HCT116 (cell line): ENCODE data around the gene VRK3. TPM values are rescaled to one million over a fixed set of nuclear protein-coding genes. Genes with fewer than 3 reads are reported as not detected.

Experiments
- ATAC-seq: fragments of 200-7000 bp; cut with Tn5 transposase; 2 replicates; pipeline ENCODE4 v1.9.1; 2020; ENCODE audit warnings: mild to moderate bottlenecking, moderate library complexity
- BruUV-seq: library from RNA; stranded (reverse); fragments of 400-500 nt; replicated peaks from 2 replicates; lab custom pipeline; 2021; lab: Mats Ljungman, UMichigan
- CTCF ChIA-PET: fragments of 300-600 bp; sonication (Branson Sonifier 250); formaldehyde crosslinking; loops from one replicate; lab custom pipeline; 2021; ENCODE audit warnings: antibody characterized with exemption; lab: Charles Lee
- POLR2A ChIA-PET: fragments of 300-600, 350-600 bp; sonication (Branson Sonifier 250); formaldehyde crosslinking; loops from one replicate; lab custom pipeline; 2021; ENCODE audit warnings: antibody characterized with exemption; lab: Charles Lee
- RAD21 ChIA-PET, 2 experiments: fragments of 300-600 bp; sonication (Branson Sonifier 250); formaldehyde crosslinking; loops; one replicate each; lab custom pipeline; 2023; ENCODE audit warnings: low total read pairs in 2 of 2; ENCODE audit not compliant: uncharacterized antibody in 2 of 2, unreplicated experiment in 2 of 2, low non-redundant PET in 1 of 2; lab: Charles Lee
- DNase-seq: peaks from one replicate; pipeline ENCODE4 v3.0.0-alpha.2; 2010; ENCODE audit warnings: low read depth, low spot score
- H2AFZ ChIP-seq: fragments of 200-600 bp; shearing (Covaris generic), sonication (generic); 2 replicates; pipeline ENCODE4 v1.6.1; 2017; ENCODE audit warnings: low read depth, mixed run types, mixed read lengths, antibody characterized with exemption, low read length; ENCODE audit not compliant: poor library complexity, severe bottlenecking
- H3K27ac ChIP-seq: 2 replicates; pipeline ENCODE4 v1.5.1; 2012; ENCODE audit warnings: low read depth, low read length
- H3K27me3 ChIP-seq: fragments of 200-600 bp; sonication (generic); 2 replicates; pipeline ENCODE4 v1.6.1; 2016; ENCODE audit warnings: mixed run types, low read length, mixed read lengths; ENCODE audit not compliant: insufficient read depth
- H3K36me3 ChIP-seq, 2 experiments: fragments of 200-500 bp in 1 of 2; fragments of 200-600 bp in 1 of 2; sonication (Bioruptor generic) in 1 of 2; sonication (generic) in 1 of 2; 2 replicates each; pipeline versions ENCODE4 v1.5.1 to v1.6.1; 2014 to 2016; ENCODE audit warnings: low read length in 2 of 2, inconsistent platforms in 1 of 2, mixed read lengths in 1 of 2, mixed run types in 1 of 2; ENCODE audit not compliant: insufficient read depth in 2 of 2, control insufficient read depth in 1 of 2
- H3K4me1 ChIP-seq, 2 experiments: fragments of 200-600 bp in 1 of 2; sonication (generic) in 1 of 2; 2 replicates each; pipeline versions ENCODE4 v1.5.1 to v1.6.1; 2012 to 2017; ENCODE audit warnings: low read length in 2 of 2, inconsistent platforms in 1 of 2, mild to moderate bottlenecking in 1 of 2, mixed read lengths in 1 of 2, mixed run types in 1 of 2, moderate library complexity in 1 of 2; ENCODE audit not compliant: insufficient read depth in 2 of 2, control insufficient read depth in 1 of 2
- H3K4me2 ChIP-seq: fragments of 200-600 bp; sonication (generic); 2 replicates; pipeline ENCODE4 v1.6.1; 2017; ENCODE audit warnings: mixed run types, low read length, mixed read lengths
- H3K4me3 ChIP-seq, 2 experiments: fragments of 200-600 bp in 1 of 2; sonication (generic) in 1 of 2; replicated peaks in 1 of 2; 2 replicates each; pipeline ENCODE4 v1.5.1; 2011 to 2016; ENCODE audit warnings: low read length in 2 of 2, control low read depth in 1 of 2, low read depth in 1 of 2, mild to moderate bottlenecking in 1 of 2, mixed read lengths in 1 of 2, mixed run types in 1 of 2
- H3K79me2 ChIP-seq: fragments of 200-600 bp; sonication (generic); 2 replicates; pipeline ENCODE4 v1.6.1; 2017; ENCODE audit warnings: mild to moderate bottlenecking, mixed run types, low read length, moderate library complexity, mixed read lengths; ENCODE audit not compliant: insufficient read depth
- H3K9ac ChIP-seq: fragments of 200-600 bp; sonication (generic); 2 replicates; pipeline ENCODE4 v1.6.1; 2016; ENCODE audit warnings: low read length, mixed read lengths
- H3K9me2 ChIP-seq: fragments of 200-600 bp; sonication (generic), shearing (Covaris generic); 2 replicates; pipeline ENCODE4 v1.6.1; 2017; ENCODE audit warnings: mixed run types, mild to moderate bottlenecking, moderate library complexity; ENCODE audit not compliant: insufficient read depth
- H3K9me3 ChIP-seq, 2 experiments: fragments of 200-500 bp in 1 of 2; fragments of 200-600 bp in 1 of 2; sonication (Bioruptor generic) in 1 of 2; sonication (generic) in 1 of 2; 2 replicates each; pipeline ENCODE4 v1.6.1; 2014 to 2017; ENCODE audit warnings: low read length in 2 of 2, mixed read lengths in 2 of 2, inconsistent platforms in 1 of 2, low read depth in 1 of 2, mild to moderate bottlenecking in 1 of 2, mixed run types in 1 of 2, moderate library complexity in 1 of 2; ENCODE audit not compliant: control insufficient read depth in 1 of 2, insufficient read depth in 1 of 2
- H4K20me1 ChIP-seq: fragments of 200-600 bp; sonication (generic), shearing (Covaris generic); 2 replicates; pipeline ENCODE4 v1.6.1; 2017; ENCODE audit warnings: mixed run types, mild to moderate bottlenecking, moderate library complexity; ENCODE audit not compliant: insufficient read depth
- CTCF ChIP-seq, 3 experiments: fragments of 200-600 bp in 1 of 3; sonication (generic) in 1 of 3; IDR thresholded peaks in 2 of 3; conservative IDR thresholded peaks in 1 of 3; 2 replicates each; pipeline ENCODE4 v1.5.1; 2012 to 2017; ENCODE audit warnings: low read depth in 2 of 3, low read length in 2 of 3, antibody characterized with exemption in 1 of 3, borderline replicate concordance in 1 of 3, control low read depth in 1 of 3, mild to moderate bottlenecking in 1 of 3, mixed read lengths in 1 of 3, mixed run types in 1 of 3, moderate library complexity in 1 of 3; ENCODE audit not compliant: insufficient read depth in 1 of 3
- POLR2A ChIP-seq: IDR thresholded peaks from 2 replicates; pipeline ENCODE4 v1.7.0; 2011; ENCODE audit warnings: borderline replicate concordance; ENCODE audit not compliant: insufficient read depth, insufficient read length; ENCODE audit errors: extremely low read depth
- POLR2AphosphoS5 ChIP-seq: IDR thresholded peaks from 2 replicates; pipeline ENCODE4 v1.6.1; 2011; ENCODE audit warnings: mild to moderate bottlenecking, low read depth, low read length, moderate library complexity
- TCF7L2 ChIP-seq: IDR thresholded peaks from 2 replicates; pipeline ENCODE4 v1.7.0; 2011; ENCODE audit warnings: borderline replicate concordance, inconsistent platforms; ENCODE audit not compliant: insufficient read depth, insufficient read length; ENCODE audit errors: extremely low read depth
- ZBTB33 ChIP-seq: IDR thresholded peaks from 2 replicates; pipeline ENCODE4 v1.6.1; 2011; ENCODE audit warnings: mild to moderate bottlenecking, low read length, moderate library complexity; ENCODE audit not compliant: insufficient replicate concordance; ENCODE audit errors: extremely low read depth
- ZNF274 ChIP-seq: fragments of 200-500 bp; sonication (Bioruptor generic); IDR thresholded peaks from 2 replicates; pipeline ENCODE4 v1.6.1; 2014; ENCODE audit warnings: mild to moderate bottlenecking, low read depth, low read length, inconsistent platforms
- intact Hi-C: fragments of 100-400 bp; cut with micrococcal nuclease; formaldehyde crosslinking; loops from 2 replicates; pipeline ENCODE4 v1.10.0; 2022
- total RNA-seq: library from RNA; stranded (reverse); gene quantifications from one replicate; pipeline ENCODE4 v1.2.1, GENCODE V29; 2021; ENCODE audit not compliant: unreplicated experiment
- TF ChIP-seq, protein P1 (sequence below): IDR thresholded peaks from 2 replicates; pipeline ENCODE4 v1.6.1; 2012
- TF ChIP-seq, protein P2 (sequence below): IDR thresholded peaks from 2 replicates; pipeline ENCODE4 v1.6.1; 2012; ENCODE audit warnings: low read depth

The VRK3 gene
- total RNA-seq, 1 experiment from 2014 or later: 44.0 TPM

DNA sequence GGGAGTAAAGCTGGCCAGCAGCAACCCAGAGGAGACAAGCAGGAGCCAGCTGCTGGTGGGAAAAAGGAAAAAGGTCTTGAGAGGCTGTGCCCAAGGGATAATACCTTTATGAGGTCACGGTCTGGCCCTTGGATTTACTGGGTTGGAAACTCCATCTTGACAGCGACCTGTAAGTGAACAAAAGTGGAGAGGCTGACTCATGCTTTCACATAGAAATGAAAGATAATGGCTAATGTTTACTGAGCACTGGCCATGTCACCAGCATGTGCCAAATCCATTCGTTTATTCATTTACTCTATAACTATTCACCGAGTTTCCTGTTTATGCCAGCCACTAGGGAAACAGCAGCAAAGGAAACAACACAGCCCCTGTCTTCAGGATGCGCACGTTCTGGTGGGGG is 4.7 kb downstream of the VRK3 start (continued):
- TF ChIP-seq CTCF (IDR thresholded peaks at IDR 0.05 in 2 of 3, conservative IDR thresholded peaks at IDR 0.05 in 1 of 3; ENCODE audit: borderline replicate concordance in 1 of 3, insufficient read depth in 1 of 3, low read depth in 2 of 3, low read length in 2 of 3): no peak

- POLR2A ChIA-PET: no interaction called here
- no TSS peak for BruUV-seq
- DNase-seq (no peak), ATAC-seq (no peak)
- Histone ChIP-seq H3K9me3 (no peaks in the 10 kb centered on the region), H3K9me2 (no peaks in the 10 kb centered on the region), H3K4me1 (no peaks in the 10 kb centered on the region), H3K27ac (no peak overlapping the region), H4K20me1 (no peaks in the 10 kb centered on the region), H3K79me2 (peaks cover 10% of the 10 kb centered on the region; the same call in 1 of the 2 replicates), H3K27me3 (no peaks in the 10 kb centered on the region), H3K36me3 (peaks cover 16 to 26% of the 10 kb centered on the region in 2 experiments; a peak in 3 of 4 replicates), H2AFZ (no peak overlapping the region), H3K4me3 (no peak overlapping the region), H3K4me2 (no peak overlapping the region), H3K9ac (no peak overlapping the region)
- CTCF ChIA-PET: no interaction called here
- intact Hi-C loops: no loop called here
- TF ChIP-seq POLR2A (no peak), TCF7L2 (no peak), ZBTB33 (no peak), ZNF274 (no peak), POLR2AphosphoS5 (no peak)
- TF ChIP-seq, protein P1, sequence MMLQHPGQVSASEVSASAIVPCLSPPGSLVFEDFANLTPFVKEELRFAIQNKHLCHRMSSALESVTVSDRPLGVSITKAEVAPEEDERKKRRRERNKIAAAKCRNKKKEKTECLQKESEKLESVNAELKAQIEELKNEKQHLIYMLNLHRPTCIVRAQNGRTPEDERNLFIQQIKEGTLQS: no peak
- TF ChIP-seq, protein P2, sequence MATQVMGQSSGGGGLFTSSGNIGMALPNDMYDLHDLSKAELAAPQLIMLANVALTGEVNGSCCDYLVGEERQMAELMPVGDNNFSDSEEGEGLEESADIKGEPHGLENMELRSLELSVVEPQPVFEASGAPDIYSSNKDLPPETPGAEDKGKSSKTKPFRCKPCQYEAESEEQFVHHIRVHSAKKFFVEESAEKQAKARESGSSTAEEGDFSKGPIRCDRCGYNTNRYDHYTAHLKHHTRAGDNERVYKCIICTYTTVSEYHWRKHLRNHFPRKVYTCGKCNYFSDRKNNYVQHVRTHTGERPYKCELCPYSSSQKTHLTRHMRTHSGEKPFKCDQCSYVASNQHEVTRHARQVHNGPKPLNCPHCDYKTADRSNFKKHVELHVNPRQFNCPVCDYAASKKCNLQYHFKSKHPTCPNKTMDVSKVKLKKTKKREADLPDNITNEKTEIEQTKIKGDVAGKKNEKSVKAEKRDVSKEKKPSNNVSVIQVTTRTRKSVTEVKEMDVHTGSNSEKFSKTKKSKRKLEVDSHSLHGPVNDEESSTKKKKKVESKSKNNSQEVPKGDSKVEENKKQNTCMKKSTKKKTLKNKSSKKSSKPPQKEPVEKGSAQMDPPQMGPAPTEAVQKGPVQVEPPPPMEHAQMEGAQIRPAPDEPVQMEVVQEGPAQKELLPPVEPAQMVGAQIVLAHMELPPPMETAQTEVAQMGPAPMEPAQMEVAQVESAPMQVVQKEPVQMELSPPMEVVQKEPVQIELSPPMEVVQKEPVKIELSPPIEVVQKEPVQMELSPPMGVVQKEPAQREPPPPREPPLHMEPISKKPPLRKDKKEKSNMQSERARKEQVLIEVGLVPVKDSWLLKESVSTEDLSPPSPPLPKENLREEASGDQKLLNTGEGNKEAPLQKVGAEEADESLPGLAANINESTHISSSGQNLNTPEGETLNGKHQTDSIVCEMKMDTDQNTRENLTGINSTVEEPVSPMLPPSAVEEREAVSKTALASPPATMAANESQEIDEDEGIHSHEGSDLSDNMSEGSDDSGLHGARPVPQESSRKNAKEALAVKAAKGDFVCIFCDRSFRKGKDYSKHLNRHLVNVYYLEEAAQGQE: no peak
- RAD21 ChIA-PET: no interaction called here
These were observed 8.9 kb downstream of the VRK3 start for GRCh38 chr19:50016225-50016807.
